ENCODE measurements around the gene PKN1. TPM values are rescaled to one million over a fixed set of nuclear protein-coding genes. Genes with fewer than 3 reads are reported as not detected.
A peak's percentile ranks its signal among the peaks of the same experiment; 100 is the strongest.

The PKN1 gene
- total RNA-seq, 3 donors from 2014 or later (not counting 1 experiment from before 2014, with no cell fraction given), result 323 to 351 (median 350) TPM

DNA sequence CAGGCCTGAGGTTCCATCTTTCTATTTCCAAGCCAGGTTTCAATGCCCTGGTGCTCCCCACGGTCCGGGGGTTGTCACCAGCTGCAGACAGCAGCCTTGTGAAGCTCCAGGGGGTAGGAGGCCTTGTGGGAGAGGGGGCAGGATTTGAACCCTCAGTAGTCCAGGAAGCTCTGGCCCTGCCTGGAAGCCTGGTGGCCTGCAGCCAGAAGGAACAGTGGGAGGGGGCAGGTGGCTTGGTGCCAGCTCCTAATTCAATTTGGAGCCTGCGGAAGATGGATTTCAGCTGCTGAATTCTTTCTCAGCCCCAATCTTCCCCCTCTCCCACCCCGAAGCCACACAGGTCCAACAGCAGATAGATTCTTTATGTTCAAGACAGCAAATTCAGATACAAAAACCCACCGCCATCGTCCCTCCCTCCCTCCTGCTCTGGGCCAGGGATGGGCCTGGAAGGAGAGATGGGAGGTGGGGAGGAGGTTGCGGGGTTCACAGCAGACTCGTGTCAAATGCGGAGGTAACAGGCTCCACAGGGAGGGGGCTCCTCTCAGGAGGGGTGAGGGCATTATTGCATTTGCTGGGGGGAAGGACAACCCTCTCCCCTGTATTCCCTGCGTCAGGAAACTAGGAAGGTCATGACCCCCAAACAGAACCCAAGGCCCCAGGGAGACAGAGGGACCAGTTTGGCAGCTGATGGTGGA is 44.5 kb downstream of the PKN1 start:
- Mint-ChIP-seq H3K27me3 (ENCODE audit: low read depth in 2 of 2) (peaks cover 0 to 11% of the 10 kb centered on the region in 2 donors), H3K4me3 (no peak overlapping the region)

GRCh38 chr19:14478113-14478545 is 45.0 kb downstream of the PKN1 start:
- Histone ChIP-seq H3K27ac (ENCODE audit: low read length) (no peak overlapping the region), H3K27me3 (ENCODE audit: control insufficient read depth, insufficient read depth, low read length) (peaks cover 8% of the 10 kb centered on the region), H3K36me3 (ENCODE audit: control insufficient read depth, insufficient read depth, low read length) (peaks cover 13% of the 10 kb centered on the region), H3K9me3 (ENCODE audit: control insufficient read depth, insufficient read depth, low read length) (no peaks in the 10 kb centered on the region), H3K4me1 (ENCODE audit: control insufficient read depth, insufficient read depth, low read length) (peaks cover 51% of the 10 kb centered on the region), H3K4me3 (ENCODE audit: low read length) (no peak overlapping the region)
- H3K4me1 Mint-ChIP-seq, result peaks cover 20 to 38% of the 10 kb centered on the region in 2 donors
- DNase-seq (no peak), ATAC-seq (no peak)
- H3K4me3 Mint-ChIP-seq, result no peak overlapping the region
- intact Hi-C loops (cut with micrococcal nuclease), result loop anchor here (5.0 to 10.0 kb wide), 2 partner anchors 341 to 593 kb away; partner anchors contain the start of gene ASF1B
- H3K27me3 Mint-ChIP-seq (ENCODE audit: low read depth in 2 of 2), result peaks cover 0 to 6% of the 10 kb centered on the region in 2 donors
- no peak for TF ChIP-seq CTCF (IDR thresholded peaks at IDR 0.05)
- H3K27ac Mint-ChIP-seq, result peak overlapping the region in 1 of 2 donors; percentile 99
- 95% methylated on average over 24 of the region's 24 CpGs for WGBS (ENCODE audit: insufficient coverage)
- no peaks in the 10 kb centered on the region for H3K9me3 Mint-ChIP-seq
- no peaks in the 10 kb centered on the region for H3K36me3 Mint-ChIP-seq

More for the DNA sequence above, 44.5 kb downstream of the PKN1 start:
- Histone ChIP-seq H3K27ac (ENCODE audit: low read length) (no peak overlapping the region), H3K4me3 (ENCODE audit: low read length) (no peak overlapping the region), H3K4me1 (ENCODE audit: control insufficient read depth, insufficient read depth, low read length) (peaks cover 56% of the 10 kb centered on the region), H3K9me3 (ENCODE audit: control insufficient read depth, insufficient read depth, low read length) (no peaks in the 10 kb centered on the region), H3K27me3 (ENCODE audit: control insufficient read depth, insufficient read depth, low read length) (peaks cover 11% of the 10 kb centered on the region), H3K36me3 (ENCODE audit: control insufficient read depth, insufficient read depth, low read length) (peaks cover 13% of the 10 kb centered on the region)
- no peaks in the 10 kb centered on the region for H3K36me3 Mint-ChIP-seq
- WGBS (ENCODE audit: insufficient coverage), result 90% methylated on average over 6 of the region's 10 CpGs
- intact Hi-C loops (cut with micrococcal nuclease), result loop anchor here (2.0 to 10.0 kb wide), 3 partner anchors 109 to 593 kb away; partner anchors contain the start of gene ASF1B
- no peak for TF ChIP-seq CTCF (IDR thresholded peaks at IDR 0.05)
- ATAC-seq (no peak), DNase-seq (no peak)
- H3K4me1 Mint-ChIP-seq, result peaks cover 23 to 44% of the 10 kb centered on the region in 2 donors
- peak overlapping the region; percentile 81 to 99 for H3K27ac Mint-ChIP-seq
- no peaks in the 10 kb centered on the region for H3K9me3 Mint-ChIP-seq

DNA sequence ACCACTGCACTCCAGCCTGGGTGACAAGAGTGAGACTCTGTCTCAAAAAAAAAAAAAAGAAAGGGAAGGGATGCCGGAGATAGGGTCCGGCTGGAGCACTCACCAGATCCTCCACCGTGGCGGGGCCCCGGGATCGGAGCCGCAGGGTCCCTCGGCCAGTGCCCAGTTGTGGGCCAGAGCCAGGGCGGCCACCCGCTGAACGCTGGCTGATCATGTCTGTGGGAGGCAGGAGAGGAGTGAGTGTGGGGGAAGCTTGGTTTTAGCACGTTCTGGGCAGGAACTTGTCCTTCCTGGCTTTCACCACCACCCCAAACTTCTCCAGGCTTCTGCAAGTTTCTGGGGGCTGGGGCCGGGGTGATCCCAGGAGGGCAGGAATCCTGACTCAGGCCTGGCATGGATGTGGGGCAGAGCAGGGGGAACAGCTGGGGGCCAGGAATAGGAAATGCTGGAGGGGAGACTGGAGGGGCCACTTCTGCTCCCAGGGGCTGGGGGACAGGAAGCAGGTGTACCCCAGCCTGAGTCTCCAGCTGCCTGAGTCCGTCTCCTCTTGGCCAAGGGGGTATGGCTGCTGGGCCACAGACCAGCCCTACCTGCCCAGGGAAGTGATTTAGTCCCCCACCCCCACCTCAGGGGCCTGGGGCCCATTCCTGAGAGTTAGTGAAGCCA is 46.3 kb downstream of the PKN1 start:
- Mint-ChIP-seq H3K4me1 (peaks cover 17 to 33% of the 10 kb centered on the region in 2 donors), H3K27me3 (ENCODE audit: low read depth in 2 of 2) (peaks cover 0 to 4% of the 10 kb centered on the region in 2 donors), H3K36me3 (no peaks in the 10 kb centered on the region), H3K4me3 (no peak overlapping the region), H3K27ac (peak overlapping the region in 1 of 2 donors; percentile 45), H3K9me3 (no peaks in the 10 kb centered on the region)
- intact Hi-C loops (cut with micrococcal nuclease), result loop anchor here (5.0 to 10.0 kb wide), 2 partner anchors 342 to 595 kb away; partner anchors contain the start of gene ASF1B
- 82% methylated on average over 13 of the region's 14 CpGs for WGBS (ENCODE audit: insufficient coverage)
- H3K27ac ChIP-seq (ENCODE audit: low read length), result no peak overlapping the region
- ATAC-seq (no peak), DNase-seq (no peak)
- peaks cover 5% of the 10 kb centered on the region for H3K27me3 ChIP-seq (ENCODE audit: control insufficient read depth, insufficient read depth, low read length)
- H3K4me1 ChIP-seq (ENCODE audit: control insufficient read depth, insufficient read depth, low read length), result peaks cover 44% of the 10 kb centered on the region
- H3K4me3 ChIP-seq (ENCODE audit: low read length), result no peak overlapping the region
- H3K9me3 ChIP-seq (ENCODE audit: control insufficient read depth, insufficient read depth, low read length), result no peaks in the 10 kb centered on the region
- TF ChIP-seq CTCF (IDR thresholded peaks at IDR 0.05), result no peak
- peaks cover 13% of the 10 kb centered on the region for H3K36me3 ChIP-seq (ENCODE audit: control insufficient read depth, insufficient read depth, low read length)
